ENCODE results near the gene CIAO2B.

DNA sequence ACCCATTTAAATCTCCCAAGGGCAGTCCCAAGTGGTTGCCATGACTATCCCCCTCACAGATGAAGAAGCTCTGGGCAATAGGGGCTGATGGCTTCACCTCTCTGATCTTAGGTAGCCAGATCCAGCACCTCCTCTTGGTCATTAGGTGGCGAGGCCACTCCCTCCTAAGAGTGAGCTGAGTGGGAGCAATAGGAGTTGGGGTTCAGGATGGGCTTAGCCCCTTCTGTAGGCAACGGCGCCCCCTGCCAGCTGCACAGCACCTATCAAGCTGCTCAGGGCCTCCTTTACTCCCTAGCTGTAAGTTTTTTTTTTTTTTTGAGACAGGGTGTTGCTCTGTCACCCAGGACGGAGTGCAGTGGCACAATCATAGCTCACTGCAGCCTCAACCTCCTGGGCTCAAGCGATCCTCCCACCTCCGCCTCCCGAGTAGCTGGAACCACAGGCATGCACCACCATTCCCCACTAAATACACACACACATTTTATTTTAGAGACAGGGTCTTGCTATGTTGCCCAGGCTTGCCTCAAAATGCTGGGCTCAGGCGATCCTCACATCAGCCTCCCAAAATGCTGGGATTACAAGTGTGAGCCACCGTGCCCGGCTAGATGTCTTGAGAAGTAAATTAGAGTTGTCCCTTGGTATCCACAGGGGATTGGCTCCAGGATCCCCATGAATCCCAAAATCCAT lies 5.4 kb downstream of the CIAO2B start:
- TF ChIP-seq, protein P1, sequence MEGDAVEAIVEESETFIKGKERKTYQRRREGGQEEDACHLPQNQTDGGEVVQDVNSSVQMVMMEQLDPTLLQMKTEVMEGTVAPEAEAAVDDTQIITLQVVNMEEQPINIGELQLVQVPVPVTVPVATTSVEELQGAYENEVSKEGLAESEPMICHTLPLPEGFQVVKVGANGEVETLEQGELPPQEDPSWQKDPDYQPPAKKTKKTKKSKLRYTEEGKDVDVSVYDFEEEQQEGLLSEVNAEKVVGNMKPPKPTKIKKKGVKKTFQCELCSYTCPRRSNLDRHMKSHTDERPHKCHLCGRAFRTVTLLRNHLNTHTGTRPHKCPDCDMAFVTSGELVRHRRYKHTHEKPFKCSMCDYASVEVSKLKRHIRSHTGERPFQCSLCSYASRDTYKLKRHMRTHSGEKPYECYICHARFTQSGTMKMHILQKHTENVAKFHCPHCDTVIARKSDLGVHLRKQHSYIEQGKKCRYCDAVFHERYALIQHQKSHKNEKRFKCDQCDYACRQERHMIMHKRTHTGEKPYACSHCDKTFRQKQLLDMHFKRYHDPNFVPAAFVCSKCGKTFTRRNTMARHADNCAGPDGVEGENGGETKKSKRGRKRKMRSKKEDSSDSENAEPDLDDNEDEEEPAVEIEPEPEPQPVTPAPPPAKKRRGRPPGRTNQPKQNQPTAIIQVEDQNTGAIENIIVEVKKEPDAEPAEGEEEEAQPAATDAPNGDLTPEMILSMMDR (IDR thresholded peaks at IDR 0.05; ENCODE audit: poor library complexity, severe bottlenecking): no peak
- TF ChIP-seq EZH2 (IDR thresholded peaks at IDR 0.05; ENCODE audit: borderline replicate concordance, insufficient read depth, low read length, poor library complexity, severe bottlenecking): no peak
- TF ChIP-seq RAD21 (conservative IDR thresholded peaks at IDR 0.05): no peak
- no peak for TF ChIP-seq POLR2AphosphoS5 (IDR thresholded peaks at IDR 0.05)
- no peak for TF ChIP-seq SMC3 (conservative IDR thresholded peaks at IDR 0.05; ENCODE audit: poor library complexity)
